Mesothelial cell of epicardium (in vitro differentiated cells): ENCODE measurements around the gene ZNF558. TPM values are rescaled to one million over a fixed set of nuclear protein-coding genes. Genes with fewer than 3 reads are reported as not detected.
A peak's percentile ranks its signal among the peaks of the same experiment; 100 is the strongest.

Experiments
- DNase-seq, 2 experiments: peaks; one replicate each; pipeline ENCODE4 v3.0.0; 2021; ENCODE audit warnings: low spot score in 2 of 2; ENCODE audit not compliant: unreplicated experiment in 2 of 2
- H3K27ac Mint-ChIP-seq: 2 replicates; pipeline ENCODE4 v1.8.0; 2021; ENCODE audit warnings: mixed read lengths
- H3K27me3 Mint-ChIP-seq: 2 replicates; pipeline ENCODE4 v1.8.0; 2021; ENCODE audit warnings: low read depth, mixed read lengths
- H3K36me3 Mint-ChIP-seq: 2 replicates; pipeline ENCODE4 v1.8.0; 2021; ENCODE audit warnings: mixed read lengths
- H3K4me1 Mint-ChIP-seq: 2 replicates; pipeline ENCODE4 v1.8.0; 2021; ENCODE audit warnings: mixed read lengths
- H3K4me3 Mint-ChIP-seq: 2 replicates; pipeline ENCODE4 v1.8.0; 2021; ENCODE audit warnings: mild to moderate bottlenecking, moderate library complexity, mixed read lengths
- H3K9me3 Mint-ChIP-seq: 2 replicates; pipeline ENCODE4 v1.8.0; 2021; ENCODE audit warnings: mixed read lengths
- CTCF ChIP-seq: fragments of 200-600 bp; sonication (generic); IDR thresholded peaks from one replicate; pipeline ENCODE4 v1.5.0; 2021; ENCODE audit warnings: antibody characterized with exemption; ENCODE audit not compliant: unreplicated experiment
- total RNA-seq: library from RNA; stranded (reverse); gene quantifications from 3 replicates; pipeline ENCODE4 v1.2.1, GENCODE V29; 2021

The ZNF558 gene
- total RNA-seq = 81.2 to 83.7 TPM (median 81.4 TPM) in 3 replicates

- Mint-ChIP-seq H3K4me3 (peak within 1 kb of the TSS; percentile 86), H3K27me3 (no peaks in the 10 kb centered on the region), H3K4me1 (peaks cover 9% of the 10 kb centered on the region), H3K27ac (peak within 1 kb of the TSS; percentile 97), H3K36me3 (peaks cover 17% of the 10 kb centered on the region), H3K9me3 (peaks cover 13% of the 10 kb centered on the region)
- no peak for TF ChIP-seq CTCF
- peak; percentile 94 to 97 for DNase-seq
Measured at GRCh38 chr19:8832132-8833021, at the start of gene ZNF558, which contains the start of gene MBD3L1. ZNF558 (minus strand) TSS chr19:8832304; CDS start chr19:8822659, 9,645 bp downstream. MBD3L1 (plus strand) TSS chr19:8832377; CDS start chr19:8842679, 10,302 bp downstream.

- H3K4me3 Mint-ChIP-seq = no peak overlapping the region
- peaks cover 36% of the 10 kb centered on the region for H3K9me3 Mint-ChIP-seq
- no peak for TF ChIP-seq CTCF
- peaks cover 3% of the 10 kb centered on the region for H3K36me3 Mint-ChIP-seq
- H3K27ac Mint-ChIP-seq = no peak overlapping the region
- H3K27me3 Mint-ChIP-seq = no peaks in the 10 kb centered on the region
- DNase-seq = no peak
- no peaks in the 10 kb centered on the region for H3K4me1 Mint-ChIP-seq
Measured at GRCh38 chr19:8881512-8881911, 49.4 kb upstream of the ZNF558 start.

GRCh38 chr19:8880868-8881488 lies 48.9 kb upstream of the ZNF558 start:
- Mint-ChIP-seq H3K36me3 (peaks cover 3% of the 10 kb centered on the region), H3K27ac (no peak overlapping the region), H3K4me1 (no peaks in the 10 kb centered on the region), H3K9me3 (peaks cover 36% of the 10 kb centered on the region), H3K4me3 (no peak overlapping the region), H3K27me3 (no peaks in the 10 kb centered on the region)
- no peak for DNase-seq
- TF ChIP-seq CTCF = no peak

GRCh38 chr19:8877854-8878705 lies 46.0 kb upstream of the ZNF558 start:
- Mint-ChIP-seq H3K27ac (no peak overlapping the region), H3K9me3 (peaks cover 54% of the 10 kb centered on the region), H3K4me3 (no peak overlapping the region), H3K27me3 (no peaks in the 10 kb centered on the region), H3K36me3 (peaks cover 3% of the 10 kb centered on the region), H3K4me1 (no peaks in the 10 kb centered on the region)
- TF ChIP-seq CTCF = no peak
- DNase-seq = no peak

GRCh38 chr19:8866344-8866743 lies 34.2 kb upstream of the ZNF558 start:
- Mint-ChIP-seq H3K4me3 (no peak overlapping the region), H3K27ac (no peak overlapping the region), H3K9me3 (peaks cover 37% of the 10 kb centered on the region), H3K27me3 (no peaks in the 10 kb centered on the region), H3K36me3 (no peaks in the 10 kb centered on the region), H3K4me1 (no peaks in the 10 kb centered on the region)
- DNase-seq = no peak
- no peak for TF ChIP-seq CTCF
